Brain pericyte (primary cell): ENCODE results near the gene SDF4.

ENCODE experiments used
- DNase-seq: peaks from one replicate; pipeline ENCODE4 v3.0.0-alpha.2; 2012; ENCODE audit warnings: low read depth, low spot score

SDF4 gene

DNA sequence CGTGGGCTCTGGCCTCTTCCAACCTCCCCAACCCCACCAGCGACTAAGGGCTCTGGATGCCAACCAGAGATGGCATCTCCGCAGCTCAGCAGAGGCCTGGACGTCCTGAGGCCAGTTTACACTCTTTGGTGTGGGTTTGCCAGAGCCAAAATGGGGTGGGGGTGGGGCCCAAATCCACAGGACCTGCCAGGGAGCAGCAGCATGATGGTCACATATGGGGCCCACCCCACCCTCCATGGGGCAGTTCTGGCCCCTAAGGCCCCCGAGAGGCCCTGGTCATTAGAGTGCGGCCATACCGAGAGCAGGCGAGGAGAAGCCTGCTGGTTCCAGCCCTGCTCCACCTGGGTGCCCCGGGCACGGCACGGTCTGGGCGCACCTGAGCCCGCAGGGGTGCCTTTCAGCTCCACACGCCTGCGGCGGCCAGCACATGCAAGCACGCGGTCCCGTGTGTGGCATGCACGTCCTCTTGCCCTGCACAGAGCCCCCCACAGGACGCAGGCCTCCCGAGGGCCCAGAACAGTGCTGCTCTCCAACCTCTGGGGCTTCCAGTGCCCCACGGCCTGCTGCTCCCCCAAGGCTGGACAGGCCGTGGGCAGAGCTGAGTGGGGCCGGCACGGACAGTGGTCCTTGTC lies 9.9 kb upstream of the SDF4 start:
- no peak for DNase-seq

DNA sequence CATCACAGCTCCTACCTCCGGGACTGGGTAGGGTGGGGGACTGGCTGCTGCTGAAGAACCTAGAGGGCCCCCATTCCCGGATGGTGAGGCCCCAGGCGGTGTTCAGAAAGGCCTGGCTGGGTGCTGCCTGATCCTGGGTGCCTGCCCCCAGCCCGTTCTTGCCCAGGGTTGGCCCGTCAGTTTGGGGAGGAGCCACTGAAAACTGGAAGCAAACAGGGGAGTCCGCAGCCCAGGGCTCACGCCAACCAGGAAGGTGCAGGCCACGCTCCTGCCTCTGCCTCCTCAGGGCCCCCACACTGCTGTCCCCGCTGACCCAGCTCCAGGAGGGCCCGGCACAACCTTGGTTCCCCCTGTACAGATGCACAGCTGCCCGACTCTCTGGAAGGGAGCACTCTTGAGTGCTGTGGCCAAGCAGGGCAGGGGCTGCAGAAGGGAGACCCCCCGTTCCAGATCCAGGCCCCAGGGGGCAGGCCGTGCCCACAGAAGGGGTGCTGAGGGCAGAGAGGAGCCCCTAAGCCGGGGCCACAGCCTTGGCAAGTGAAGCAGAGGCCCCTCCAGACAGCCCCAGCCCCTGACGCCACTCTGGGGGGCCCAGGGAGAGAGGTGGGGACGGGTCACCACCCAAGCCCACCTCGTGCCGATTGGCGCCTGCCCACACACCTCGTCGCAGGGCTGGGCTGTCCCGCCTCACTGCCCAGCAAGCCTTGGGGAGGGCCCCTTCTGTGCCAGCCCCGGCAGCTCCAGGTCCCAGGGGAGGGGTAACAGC lies 9.2 kb upstream of the SDF4 start:
- DNase-seq, result no peak

DNA sequence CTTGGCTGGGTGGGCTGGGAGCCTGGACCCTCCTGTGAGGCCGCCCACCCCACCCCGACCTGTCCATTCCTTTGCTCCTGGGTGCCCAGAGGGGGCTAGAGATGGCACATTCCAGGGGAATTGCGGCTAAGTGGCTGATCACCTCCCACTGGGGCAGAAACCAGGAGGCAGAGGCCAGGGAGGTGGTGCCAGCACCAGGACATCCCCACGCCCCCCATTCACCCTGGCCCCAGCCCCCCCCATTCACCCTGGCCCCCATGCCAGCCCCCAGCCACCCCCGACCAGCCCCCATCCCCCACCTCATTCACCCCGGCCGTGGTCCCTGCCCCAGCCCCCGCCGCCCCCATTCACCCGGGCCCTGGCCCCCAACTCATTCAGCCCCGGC lies 8.5 kb upstream of the SDF4 start:
- DNase-seq, result no peak

DNA sequence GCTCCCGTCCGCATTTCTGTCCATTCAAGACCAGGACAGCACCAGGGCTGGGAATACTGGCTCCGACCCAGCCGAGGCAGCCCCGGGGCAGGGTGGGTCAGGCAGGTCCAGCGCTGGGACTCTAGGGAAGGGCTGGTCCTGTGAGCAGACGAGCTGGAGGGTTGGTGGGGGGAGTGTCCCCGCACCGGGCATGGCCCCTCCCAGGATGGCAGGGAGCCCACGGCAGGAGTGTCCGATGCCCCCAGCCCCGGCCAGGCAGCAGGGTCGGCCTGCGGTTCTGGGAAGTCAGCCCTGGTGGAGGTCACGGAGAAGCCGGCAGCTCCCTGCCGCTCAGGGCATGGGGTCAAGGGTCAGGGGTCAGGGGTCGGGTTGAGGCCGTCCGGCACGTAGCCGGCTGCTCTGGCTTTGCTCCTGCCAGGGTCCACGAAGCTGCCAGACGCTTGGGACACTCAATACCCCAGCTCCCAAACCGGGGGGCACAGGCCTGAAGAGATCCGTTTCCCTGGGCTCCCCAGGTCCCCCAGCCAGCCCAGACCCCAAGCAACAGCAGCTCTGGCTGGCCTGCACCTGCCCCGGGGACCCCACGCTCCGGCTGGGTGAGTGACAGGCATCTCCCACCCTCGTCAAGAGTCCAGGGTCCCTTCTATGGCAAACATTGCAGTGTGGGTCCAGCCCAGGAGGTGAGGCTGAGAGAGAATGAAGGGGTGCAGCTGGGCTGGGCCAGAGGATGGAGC lies 8.0 kb upstream of the SDF4 start:
- DNase-seq, result no peak

DNA sequence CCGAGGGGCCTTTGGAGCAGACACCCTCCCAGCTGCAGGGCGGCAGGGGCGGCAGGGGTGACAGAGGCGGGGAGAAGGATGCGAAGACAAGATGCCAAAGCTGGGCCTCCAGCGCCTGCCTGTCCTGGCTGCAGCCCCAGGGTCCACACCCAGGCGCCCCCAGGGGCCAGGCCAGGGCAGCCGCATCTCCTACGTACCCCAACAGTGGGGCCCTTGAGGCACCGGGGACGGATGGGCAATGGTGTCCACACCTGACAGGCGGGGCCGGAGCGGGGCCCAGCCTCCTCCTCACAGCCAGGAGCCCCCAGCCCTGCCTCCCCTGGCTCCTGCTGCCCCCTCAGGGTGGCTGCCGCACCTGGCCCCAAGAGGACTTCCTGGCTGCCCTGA lies 7.4 kb upstream of the SDF4 start:
- DNase-seq, result no peak

DNA sequence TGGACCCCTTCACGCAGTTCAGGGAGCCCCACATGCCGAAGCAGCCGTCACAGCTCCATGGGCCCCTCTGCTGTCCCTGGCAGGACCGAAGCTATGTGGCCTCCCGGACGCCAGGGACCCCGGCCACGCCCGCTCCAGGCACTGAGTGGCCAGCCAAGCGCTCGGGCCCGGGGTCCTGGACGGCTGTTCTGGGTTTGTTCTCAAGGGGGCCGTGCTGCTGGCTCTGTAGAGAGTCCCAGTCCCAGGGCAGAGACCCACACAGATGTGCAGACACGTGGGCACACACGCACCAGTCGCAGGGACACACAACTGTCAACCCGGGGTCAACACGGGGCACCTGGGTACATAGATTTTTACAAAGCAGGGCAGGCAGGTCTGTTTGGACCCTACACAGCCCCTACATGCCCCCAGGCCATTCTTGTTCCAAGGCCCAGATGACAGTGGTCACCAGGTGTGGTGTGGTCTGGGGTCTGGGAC lies 6.9 kb upstream of the SDF4 start:
- no peak for DNase-seq

DNA sequence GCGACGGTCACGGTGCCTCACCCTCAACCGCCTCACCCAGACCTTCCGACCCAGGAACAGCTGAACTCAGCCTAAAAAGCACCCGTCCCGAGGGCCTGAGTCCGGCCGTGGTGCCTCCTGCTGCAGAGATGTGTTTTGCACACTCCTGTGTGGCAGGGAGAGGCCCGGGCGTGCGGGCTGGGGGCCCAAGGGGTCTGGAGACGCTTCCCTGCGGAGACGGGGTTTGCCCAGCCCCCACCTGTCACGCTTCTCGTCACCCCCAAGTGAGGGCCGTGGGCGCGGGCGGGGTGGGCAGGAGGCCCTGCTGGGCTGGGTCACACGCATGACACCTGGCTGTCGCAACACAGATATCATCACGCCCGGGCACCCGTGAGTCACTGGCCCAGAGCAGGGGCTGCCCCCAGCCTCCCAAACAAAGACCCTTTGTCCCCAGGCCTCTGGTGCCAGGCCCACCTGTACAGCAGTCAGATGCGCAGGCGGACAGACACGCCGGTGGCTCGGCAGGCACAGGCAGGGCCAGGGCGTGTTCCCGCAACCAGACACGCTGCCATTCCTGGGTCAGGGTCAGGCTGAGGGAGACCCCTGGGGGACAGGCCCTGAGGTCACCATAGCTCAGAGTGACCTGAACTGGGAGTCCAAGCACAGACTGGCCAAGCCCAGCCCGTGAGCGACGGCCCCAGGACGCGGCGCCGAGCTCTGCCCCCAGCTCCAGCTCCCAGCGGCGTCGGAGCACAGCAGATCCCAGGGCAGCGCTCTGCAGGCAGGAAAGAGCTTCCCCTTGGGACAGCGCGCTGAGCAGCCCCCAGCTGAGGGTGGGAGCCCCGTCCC lies 6.3 kb upstream of the SDF4 start:
- DNase-seq, result no peak

DNA sequence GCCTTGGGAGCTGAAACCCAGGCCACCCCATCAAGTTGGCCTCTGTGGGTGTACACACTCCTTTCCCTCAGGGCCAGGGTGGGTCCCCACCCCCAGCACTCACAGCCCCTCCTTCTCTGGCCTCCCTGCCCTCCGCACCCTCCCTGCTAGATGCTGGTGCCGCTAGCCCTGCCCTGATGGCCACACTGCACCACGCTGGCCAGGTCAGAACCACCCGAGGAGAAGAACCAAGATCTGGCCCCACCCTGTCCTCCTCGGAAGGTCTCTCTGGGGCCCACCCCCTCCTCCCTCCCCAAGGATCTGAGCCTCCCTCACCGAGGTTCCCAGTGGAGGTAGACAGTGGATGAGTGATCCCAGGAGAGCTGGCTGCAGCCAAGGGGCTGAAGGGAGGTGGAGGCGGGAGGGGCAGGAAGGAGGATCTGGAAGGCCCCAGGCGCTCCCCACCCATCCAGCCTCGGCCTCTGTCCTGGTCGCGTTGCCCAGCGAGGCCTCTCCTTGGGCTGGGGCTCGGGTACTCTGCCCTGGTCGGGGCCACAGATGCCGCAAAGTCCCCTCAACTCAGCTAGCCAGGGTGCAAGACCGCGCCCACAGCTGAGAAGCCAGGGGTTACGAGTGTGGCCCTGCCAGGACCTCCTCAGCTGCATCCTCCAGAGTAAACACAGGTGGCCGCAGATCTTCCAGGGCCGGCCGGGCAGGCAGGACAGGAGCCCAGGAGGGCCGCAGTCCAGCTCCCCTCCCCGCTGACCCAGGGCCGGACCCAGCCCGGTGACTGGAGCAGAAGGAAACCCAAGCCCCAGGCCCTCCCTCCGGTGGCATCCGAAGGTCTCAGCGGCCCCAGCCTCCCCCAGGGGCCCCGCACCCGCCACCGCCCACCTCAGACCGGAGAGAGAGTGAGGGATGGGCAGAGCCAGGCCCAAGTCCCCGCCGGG lies 5.4 kb upstream of the SDF4 start:
- DNase-seq, result no peak

DNA sequence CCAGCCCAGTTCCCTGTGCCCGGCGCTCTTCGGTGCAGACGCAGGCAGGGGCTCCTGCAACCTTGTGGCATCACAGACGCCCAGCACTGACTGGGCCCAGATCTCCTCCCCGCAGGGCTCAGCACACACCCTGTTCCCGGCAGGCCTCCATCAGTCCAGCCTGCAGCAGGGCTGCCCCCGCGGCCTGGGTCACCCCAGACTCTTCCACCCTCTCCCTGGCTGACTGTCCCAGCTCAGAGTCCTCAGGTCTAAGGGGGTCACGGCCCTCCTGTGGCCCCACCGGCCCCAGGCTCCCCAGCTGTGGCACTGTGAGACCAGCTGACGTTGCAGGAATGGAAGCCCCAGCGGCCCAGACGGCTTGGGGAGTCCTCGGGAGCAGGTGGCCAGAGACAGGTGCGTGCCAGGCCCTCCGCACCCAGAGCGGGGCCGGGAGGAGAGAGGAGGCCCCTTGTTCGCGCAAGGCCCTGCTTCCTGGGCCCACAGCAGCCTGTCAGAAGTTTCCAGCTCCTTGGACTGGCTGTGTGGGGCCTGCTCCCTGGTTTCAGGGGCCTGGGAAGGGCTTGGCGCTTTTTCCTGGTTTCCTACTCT lies 4.5 kb upstream of the SDF4 start:
- no peak for DNase-seq

DNA sequence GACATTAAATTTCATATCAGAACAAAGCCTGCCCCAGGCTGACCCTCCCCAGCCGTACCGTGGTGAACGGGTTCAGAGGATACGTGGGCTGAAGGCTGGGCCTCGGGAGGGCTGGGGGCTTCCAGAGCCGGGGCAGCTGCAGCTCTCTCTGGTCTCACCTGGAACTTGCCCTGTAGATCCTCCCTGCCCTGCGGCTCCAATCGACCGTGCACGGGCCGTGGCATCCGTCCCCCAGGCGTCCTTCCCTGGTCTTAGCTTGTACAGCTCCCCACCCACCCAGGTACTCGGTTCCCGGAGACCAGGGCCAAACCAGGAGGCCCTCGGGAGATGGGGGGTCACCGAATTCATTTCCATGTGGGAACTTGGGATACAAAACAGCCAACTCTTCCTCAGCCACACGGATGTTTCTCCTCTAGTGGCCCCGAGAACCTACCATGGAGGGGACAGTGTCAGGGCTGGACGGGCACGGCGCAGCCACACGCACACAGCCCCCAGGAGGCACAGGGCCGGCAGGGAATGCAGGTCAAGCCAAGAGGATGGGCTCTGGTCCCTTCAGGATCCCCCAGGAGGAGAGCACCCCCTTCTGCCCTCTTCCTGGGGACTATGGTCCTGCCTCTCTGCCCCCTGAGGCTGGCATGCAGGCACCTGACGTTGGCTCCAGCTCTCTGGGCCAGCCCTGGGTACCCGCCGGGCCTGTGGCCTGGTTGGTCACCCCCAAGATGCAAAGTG lies 3.4 kb upstream of the SDF4 start:
- DNase-seq, result no peak

DNA sequence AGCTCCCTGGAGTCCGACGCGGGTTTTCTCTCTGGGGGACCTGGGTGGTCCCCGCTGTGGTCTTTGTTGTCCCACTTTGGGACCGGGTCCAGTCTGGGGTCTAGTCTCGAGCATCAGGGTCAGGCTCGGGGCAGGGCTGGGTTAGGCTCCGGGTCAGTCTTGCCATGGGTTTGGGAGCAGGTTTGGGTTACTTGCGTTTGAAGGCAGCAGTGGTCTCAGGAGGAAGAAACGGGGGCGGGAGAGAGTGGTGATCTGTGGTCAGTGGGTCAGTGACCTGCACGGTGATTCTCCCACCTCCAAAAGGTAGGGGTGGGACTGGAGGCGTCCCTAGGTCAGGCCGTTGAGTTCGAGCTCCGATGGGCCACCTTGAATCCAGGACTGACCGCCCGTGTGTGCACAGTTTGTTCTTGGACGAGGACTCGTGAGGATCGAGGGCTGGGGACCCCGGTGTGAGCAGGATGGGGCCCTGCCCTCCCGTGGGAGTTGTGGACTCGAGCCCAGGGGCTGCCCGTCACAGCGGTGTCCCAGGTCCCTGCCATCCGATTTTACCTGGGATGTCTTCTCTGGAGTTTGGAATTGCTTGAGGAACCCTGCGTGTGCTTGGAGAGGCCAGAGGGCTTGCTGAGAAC lies 2.5 kb upstream of the SDF4 start:
- no peak for DNase-seq

DNA sequence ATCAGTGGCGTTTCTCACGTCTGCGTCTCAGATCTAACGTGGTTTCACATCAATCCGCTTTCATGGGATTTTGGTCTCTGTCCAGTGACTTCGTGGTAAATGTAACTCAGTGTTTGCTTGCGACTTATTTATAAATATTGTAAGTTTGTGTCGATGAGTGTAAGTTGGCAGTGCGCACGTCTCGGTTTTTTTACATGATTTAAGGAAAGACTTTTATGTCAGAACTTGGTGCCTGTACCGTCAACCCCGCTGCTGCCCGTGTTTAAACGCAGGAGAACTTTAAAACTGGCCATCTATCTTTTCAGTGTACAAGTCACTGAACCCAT lies 1.7 kb upstream of the SDF4 start:
- DNase-seq, result no peak

DNA sequence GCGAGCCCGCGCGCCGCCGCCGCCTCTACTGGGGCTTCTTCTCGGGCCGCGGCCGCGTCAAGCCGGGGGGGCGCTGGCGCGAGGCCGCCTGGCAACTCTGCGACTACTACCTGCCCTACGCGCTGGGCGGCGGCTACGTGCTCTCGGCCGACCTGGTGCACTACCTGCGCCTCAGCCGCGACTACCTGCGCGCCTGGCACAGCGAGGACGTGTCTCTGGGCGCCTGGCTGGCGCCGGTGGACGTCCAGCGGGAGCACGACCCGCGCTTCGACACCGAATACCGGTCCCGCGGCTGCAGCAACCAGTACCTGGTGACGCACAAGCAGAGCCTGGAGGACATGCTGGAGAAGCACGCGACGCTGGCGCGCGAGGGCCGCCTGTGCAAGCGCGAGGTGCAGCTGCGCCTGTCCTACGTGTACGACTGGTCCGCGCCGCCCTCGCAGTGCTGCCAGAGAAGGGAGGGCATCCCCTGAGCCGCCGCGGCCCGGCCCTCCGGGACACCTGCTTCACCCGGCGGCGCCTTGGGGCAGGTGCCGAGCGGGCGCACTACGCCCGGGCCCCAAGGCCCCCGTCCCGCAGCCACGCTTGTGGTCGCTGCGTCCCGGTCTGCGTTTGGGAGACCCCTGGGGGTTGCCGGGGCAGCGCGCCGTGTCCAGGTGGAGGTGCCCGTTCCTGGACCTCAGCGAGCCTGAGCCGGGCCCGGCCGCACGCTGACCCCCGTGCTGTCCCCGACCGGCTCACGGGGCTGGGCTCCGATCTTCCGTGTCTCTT lies 1.2 kb upstream of the SDF4 start:
- no peak for DNase-seq

DNA sequence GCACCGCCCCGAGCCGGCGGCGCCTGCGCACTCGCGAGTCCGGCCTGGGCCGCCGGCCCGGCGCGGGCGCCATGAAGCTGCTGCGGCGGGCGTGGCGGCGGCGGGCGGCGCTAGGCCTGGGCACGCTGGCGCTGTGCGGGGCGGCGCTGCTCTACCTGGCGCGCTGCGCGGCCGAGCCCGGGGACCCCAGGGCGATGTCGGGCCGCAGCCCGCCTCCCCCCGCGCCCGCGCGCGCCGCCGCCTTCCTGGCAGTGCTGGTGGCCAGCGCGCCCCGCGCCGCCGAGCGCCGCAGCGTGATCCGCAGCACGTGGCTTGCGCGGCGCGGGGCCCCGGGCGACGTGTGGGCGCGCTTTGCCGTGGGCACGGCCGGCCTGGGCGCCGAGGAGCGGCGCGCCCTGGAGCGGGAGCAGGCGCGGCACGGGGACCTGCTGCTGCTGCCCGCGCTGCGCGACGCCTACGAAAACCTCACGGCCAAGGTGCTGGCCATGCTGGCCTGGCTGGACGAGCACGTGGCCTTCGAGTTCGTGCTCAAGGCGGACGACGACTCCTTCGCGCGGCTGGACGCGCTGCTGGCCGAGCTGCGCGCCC lies 501 bp upstream of the SDF4 start, which contains the start of gene B3GALT6:
Gene B3GALT6 (plus strand): TSS at position 30 of the 588 bp plus-strand sequence. CDS start 42 bp downstream, at position 72.
- no peak for DNase-seq

DNA sequence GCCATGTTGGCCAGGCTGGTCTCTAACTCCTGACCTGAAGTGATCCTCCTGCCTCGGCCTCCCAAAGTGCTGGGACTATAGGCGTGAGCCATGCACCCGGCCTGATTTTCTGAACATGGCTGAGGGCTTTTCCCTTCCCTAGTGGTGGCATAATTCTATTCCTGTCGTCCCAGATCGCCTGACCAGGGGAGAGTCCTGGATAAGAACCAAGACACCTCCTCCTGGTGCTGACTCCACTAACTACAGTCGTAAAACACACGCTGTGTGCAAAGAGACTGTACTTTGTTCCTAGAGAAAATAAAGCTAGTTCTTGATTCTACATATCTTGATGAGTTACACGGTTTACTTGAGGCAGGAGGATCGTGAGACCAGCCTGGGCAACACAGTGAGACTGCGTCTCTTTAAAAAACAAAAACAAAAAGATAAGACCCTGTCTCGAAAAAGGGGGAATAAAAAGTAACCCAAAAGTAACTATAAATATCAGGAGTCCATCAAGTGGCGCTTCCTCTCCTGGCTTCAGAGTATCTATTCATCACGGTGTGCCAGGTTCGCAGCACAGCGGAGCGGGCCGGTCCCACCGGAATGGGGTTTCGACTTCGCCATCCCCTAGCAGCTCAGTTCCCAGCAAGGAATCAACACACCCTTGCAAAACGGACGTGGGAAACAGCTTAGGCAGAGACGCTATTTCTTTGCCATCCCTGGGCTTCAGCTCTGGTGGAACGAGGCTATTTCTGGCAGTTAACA lies 973 bp downstream of the SDF4 start:
- DNase-seq, result no peak

DNA sequence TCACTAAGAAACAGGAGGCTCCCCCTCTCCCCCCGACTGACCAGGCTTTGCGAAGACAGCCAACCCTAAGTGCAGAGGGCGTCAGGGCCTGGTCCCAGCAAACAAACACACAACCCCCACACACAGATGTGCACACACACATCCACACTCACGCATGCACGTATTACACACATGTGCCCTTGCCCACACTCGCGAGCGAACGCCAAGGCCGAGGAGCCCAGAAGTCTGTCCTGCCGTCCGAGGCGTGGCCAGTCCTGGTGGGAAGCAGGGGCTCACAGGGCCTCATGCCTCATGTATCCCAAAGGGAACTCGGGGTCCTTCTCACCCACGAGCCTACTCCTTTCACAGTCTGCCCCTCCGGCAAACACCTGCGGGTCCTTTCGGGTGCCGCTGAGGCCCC lies 2.0 kb downstream of the SDF4 start:
- DNase-seq, result no peak

DNA sequence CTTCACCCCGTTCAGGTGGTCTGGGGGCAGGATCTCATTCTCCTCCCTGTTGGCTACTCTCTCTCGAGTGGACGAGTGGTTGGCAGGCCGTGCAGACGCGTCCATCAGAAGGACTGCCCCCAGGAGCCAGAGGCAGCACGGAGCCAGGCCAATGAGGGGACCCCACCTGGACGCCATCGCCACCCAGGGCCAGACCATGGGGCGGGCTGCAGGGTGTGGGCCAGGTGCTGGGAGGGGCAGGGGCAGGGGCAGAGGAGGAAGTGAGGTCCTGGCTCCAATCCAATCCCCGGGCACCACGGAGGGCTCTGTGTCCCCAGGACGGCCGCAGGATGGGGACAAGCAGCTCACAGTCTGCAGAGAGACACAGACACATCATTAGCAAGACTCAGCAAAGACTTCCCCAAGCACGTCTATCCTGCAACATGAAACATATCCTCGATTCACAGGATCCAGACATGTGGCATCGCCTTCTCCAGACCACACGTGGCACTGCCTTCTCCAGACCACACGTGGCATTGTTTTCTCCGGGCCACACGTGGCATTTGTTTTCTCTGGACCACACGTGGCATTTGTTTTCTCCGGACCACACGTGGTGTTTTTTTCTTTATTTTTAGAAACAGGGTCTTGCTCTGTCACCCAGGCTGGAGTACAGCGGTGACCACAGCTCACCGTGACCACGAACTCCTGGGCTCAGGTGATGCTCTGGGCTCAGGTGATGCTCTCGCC lies 3.0 kb downstream of the SDF4 start:
- no peak for DNase-seq
